Testis (tissue), 3 donors: Measurements from ENCODE around the gene CKAP2L. TPM values are rescaled to one million over a fixed set of nuclear protein-coding genes. Genes with fewer than 3 reads are reported as not detected.

Experiments
- DNase-seq: peaks from one replicate; pipeline ENCODE4 v3.0.0-alpha.2; 2019
- H3K27ac ChIP-seq, 2 donors: fragments of 200-600 bp; sonication (generic); one replicate each; pipeline ENCODE4 v1.5.1; 2019
- H3K27me3 ChIP-seq: fragments of 200-600 bp; sonication (generic); one replicate; pipeline ENCODE4 v1.5.1; 2019
- H3K36me3 ChIP-seq: fragments of 200-600 bp; sonication (generic); one replicate; pipeline ENCODE4 v1.5.1; 2017; ENCODE audit warnings: low read depth; ENCODE audit errors: missing control alignments
- H3K4me1 ChIP-seq: fragments of 200-600 bp; sonication (generic); one replicate; pipeline ENCODE4 v1.5.1; 2019
- H3K4me3 ChIP-seq, 2 donors: fragments of 200-600 bp; sonication (generic); one replicate each; pipeline ENCODE4 v1.5.1; 2017 to 2019
- H3K9me3 ChIP-seq: fragments of 200-600 bp; sonication (generic); one replicate; pipeline ENCODE4 v1.5.1; 2017
- CTCF ChIP-seq, 3 experiments: fragments of 450-650 bp in 2 of 3; fragments of 200-600 bp in 1 of 3; sonication (generic) in 1 of 3; IDR thresholded peaks; one replicate each; pipeline ENCODE4 v1.5.1; 2016 to 2019; ENCODE audit warnings: antibody characterized with exemption in 3 of 3, mild to moderate bottlenecking in 2 of 3, moderate library complexity in 1 of 3
- POLR2A ChIP-seq: fragments of 450-650 bp; IDR thresholded peaks from one replicate; pipeline ENCODE4 v1.6.1; 2017; ENCODE audit warnings: antibody characterized with exemption, mild to moderate bottlenecking, moderate library complexity
- WGBS, 2 donors: methylation state at CpG; one replicate each; pipeline ENCODE4 v1.1.5; 2018; 5-methylcytosine and 5-hydroxymethylcytosine counted together
- intact Hi-C: fragments of 100-400 bp; cut with DNase I; formaldehyde crosslinking; loops from one replicate; pipeline ENCODE4 v1.15.1; 2023; ENCODE audit warnings: low total_unique reads
- polyA plus RNA-seq: library from polyadenylated mRNA; stranded (reverse); fragments of 350-450 nt; fragmentation: Illumina TruSeq; extraction: RNeasy Lipid Tissue Mini Kit (QIAGEN cat#74804); gene quantifications from one replicate; pipeline ENCODE4 v1.2.3, GENCODE V29; 2014; ENCODE audit warnings: low read depth, low replicate concordance; ENCODE audit not compliant: insufficient read depth
- total RNA-seq, 2 donors: library from RNA; depleted of rRNA; stranded (reverse); fragments of >200 nt; gene quantifications; one replicate each; pipeline ENCODE4 v1.2.3, GENCODE V29; 2016

CKAP2L gene
- total and polyA plus RNA-seq, 3 donors from 2014 or later, result 7.1 to 11.0 (median 9.5) TPM

DNA sequence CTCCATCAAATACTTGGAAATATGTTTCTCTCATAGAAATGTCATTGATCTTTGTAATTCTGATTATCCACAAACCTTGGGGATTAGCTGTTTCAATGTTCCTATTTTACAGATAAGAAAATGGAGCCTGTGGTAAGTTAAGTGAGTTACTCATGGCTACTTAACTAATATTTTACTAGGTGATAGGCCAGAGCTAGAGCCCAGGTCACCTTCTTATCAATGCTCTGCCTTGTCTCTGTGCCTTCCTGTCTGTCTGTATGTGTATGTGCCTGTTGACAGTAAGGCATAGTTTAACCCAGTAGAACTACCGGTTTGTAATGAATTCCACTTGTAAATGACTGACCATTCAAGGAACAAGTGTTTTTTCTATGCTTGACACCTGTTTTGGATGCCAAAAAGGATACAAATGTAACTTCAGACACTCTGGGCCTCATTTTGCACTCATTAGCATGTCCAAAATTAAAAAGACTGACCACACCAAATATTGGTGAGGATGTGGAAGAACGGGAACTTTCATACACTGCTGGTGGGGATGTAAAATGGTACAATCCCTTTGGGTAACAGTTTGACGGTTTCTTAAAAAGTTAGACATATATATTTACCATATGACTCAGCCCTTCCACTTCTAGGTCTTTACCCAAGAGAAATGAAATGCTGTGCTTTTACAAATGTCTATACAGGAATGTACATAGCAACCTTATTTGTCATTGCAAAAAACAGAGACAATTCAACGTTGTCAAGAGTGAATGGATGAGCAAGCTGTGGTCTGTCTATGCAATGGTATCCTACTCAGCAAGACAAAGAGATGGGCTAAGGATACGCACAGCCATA is 39.5 kb upstream of the CKAP2L start:
- TF ChIP-seq POLR2A (no peak), CTCF (IDR thresholded peaks at IDR 0.05) (no peak)
- 85 to 89% methylated on average over 5 of the region's 5 CpGs for WGBS, 2 donors
- H3K4me1 ChIP-seq, result no peaks in the 10 kb centered on the region
- H3K36me3 ChIP-seq, result no peaks in the 10 kb centered on the region
- H3K4me3 ChIP-seq, result no peak overlapping the region
- H3K9me3 ChIP-seq, result no peaks in the 10 kb centered on the region
- intact Hi-C loops, result no loop called here
- no peak overlapping the region for H3K27ac ChIP-seq
- DNase-seq, result no peak
- no peaks in the 10 kb centered on the region for H3K27me3 ChIP-seq

DNA sequence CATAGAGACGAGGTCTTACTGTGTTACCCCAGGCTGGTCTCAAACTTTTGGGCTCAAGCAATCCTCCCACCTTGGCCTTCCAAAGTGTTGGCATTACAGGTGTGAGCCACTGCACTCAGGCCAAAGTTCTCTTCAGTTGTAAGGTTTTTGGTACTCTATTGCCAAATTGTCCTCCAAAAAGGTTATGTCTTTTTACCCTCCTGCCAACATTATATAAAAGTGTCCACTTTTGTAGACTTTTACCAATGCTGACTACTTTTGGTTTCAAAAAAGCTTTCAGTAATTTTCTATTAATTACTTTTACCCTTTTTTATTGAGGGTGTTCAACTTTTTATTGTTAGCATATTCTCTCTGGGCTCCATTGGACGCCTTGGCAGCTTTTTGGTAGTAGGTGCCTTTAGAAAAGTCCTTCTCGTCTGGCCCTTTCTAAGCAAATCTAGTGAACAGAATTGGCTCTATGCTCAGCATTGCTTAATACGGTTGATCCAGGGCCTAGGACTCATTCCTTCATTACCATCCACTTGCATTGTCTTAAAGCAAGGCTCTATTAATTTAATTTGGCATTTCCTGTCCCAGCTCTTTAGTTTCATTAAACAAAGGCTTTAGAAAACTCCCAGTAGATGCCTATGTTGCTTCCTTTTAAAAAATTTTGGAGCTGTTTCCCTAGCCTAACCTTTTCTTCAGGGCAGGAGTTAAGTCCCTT is 36.6 kb upstream of the CKAP2L start:
- Histone ChIP-seq H3K27me3 (no peaks in the 10 kb centered on the region), H3K9me3 (no peaks in the 10 kb centered on the region), H3K36me3 (no peaks in the 10 kb centered on the region), H3K4me1 (no peaks in the 10 kb centered on the region), H3K27ac (no peak overlapping the region), H3K4me3 (no peak overlapping the region)
- 90 to 94% methylated on average over 4 of the region's 4 CpGs for whole genome bisulfite sequencing, 2 donors
- intact Hi-C loops, result no loop called here
- TF ChIP-seq POLR2A, result no peak
- TF ChIP-seq CTCF (IDR thresholded peaks at IDR 0.05), result no peak
- DNase-seq, result no peak

DNA sequence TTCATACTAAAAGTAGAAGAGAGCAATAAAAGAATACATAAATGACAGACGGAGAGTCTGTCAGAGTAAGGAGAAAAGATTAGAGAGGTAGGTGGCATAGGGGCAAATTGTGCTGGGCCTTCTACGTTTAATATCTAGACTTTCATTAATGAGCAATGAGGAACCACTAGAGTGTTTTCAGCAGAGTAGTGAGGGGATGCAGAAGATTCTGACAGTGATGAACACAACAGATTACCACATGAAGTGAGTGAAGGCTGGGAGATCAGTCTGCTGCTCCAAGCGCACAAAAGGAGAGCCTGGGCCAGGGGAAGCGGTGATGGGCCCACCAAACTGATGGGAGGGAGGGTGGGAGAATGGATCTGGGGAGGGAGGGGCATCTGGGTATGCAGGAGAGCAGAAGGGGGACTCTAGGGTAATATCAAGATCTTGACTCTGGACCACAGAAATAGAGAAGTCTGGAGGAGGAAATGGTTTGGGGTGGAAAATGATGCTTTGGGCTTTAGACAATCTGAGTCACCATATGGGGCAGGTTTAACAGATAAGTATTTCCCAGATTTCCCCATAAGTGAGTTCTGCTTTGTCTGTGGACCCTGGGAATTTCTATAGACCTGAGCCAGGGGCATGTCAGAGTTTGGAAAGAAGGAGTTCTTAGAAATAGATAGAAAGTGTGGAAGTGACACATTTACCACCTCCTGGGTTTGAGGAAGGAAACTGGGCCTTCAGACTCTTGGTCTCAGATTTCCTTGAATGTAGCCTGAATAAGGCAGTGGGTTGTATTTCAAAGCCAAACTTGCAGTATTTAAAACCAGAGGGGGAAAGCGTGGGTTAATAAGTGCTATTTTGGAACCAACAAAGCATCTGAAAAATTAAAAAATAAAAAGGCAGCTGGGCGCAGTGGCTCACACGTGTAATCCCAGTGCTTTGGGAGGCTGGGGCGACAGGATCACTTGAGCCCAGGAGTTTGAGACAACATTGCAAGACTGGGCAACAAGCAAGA is 34.9 kb upstream of the CKAP2L start:
- Histone ChIP-seq H3K27ac (no peak overlapping the region), H3K36me3 (no peaks in the 10 kb centered on the region), H3K4me1 (no peaks in the 10 kb centered on the region), H3K9me3 (no peaks in the 10 kb centered on the region), H3K27me3 (no peaks in the 10 kb centered on the region), H3K4me3 (no peak overlapping the region)
- TF ChIP-seq POLR2A (no peak), CTCF (IDR thresholded peaks at IDR 0.05) (no peak)
- no peak for DNase-seq
- WGBS, 2 donors, result 73 to 83% methylated on average over 8 of the region's 8 CpGs
- intact Hi-C loops, result no loop called here

GRCh38 chr2:112796486-112796885 is 32.1 kb upstream of the CKAP2L start:
- no peak overlapping the region for H3K27ac ChIP-seq
- no peaks in the 10 kb centered on the region for H3K27me3 ChIP-seq
- TF ChIP-seq POLR2A (no peak), CTCF (IDR thresholded peaks at IDR 0.05) (no peak)
- no peaks in the 10 kb centered on the region for H3K4me1 ChIP-seq
- no peak for DNase-seq
- H3K36me3 ChIP-seq, result no peaks in the 10 kb centered on the region
- intact Hi-C loops, result no loop called here
- H3K4me3 ChIP-seq, result no peak overlapping the region
- no peaks in the 10 kb centered on the region for H3K9me3 ChIP-seq
- 0 to 47% methylated on average over 1 of the region's 1 CpG for WGBS, 2 donors
